Keratinocyte (primary cell): ENCODE measurements around the gene COX7B2.

Experiments
- CTCF ChIP-seq, 3 experiments: IDR thresholded peaks in 1 of 3; conservative IDR thresholded peaks in 1 of 3; optimal IDR thresholded peaks in 1 of 3; 2 replicates in 2 of 3; 3 replicates in 1 of 3; pipeline versions ENCODE3 to v1.5.1; 2011; ENCODE audit warnings: low read length in 3 of 3, mild to moderate bottlenecking in 3 of 3, moderate library complexity in 2 of 3, control low read depth in 1 of 3, inconsistent platforms in 1 of 3; ENCODE audit not compliant: insufficient read depth in 2 of 3; ENCODE audit errors: extremely low read depth in 1 of 3
- EZH2 ChIP-seq: IDR thresholded peaks from one replicate; pipeline ENCODE4 v1.6.1; 2012; ENCODE audit warnings: inconsistent platforms, mild to moderate bottlenecking, low read length, moderate library complexity

- TF ChIP-seq CTCF (optimal IDR thresholded peaks at IDR 0.05 in 1 of 3, IDR thresholded peaks at IDR 0.05 in 1 of 3, conservative IDR thresholded peaks at IDR 0.05 in 1 of 3; ENCODE audit: extremely low read depth in 1 of 3, insufficient read depth in 2 of 3, low read length in 3 of 3) (no peak), EZH2 (no peak)
Measured at GRCh38 chr4:46874811-46875210, 34.2 kb downstream of the COX7B2 start.
